A673 (cell line): ENCODE data around the gene OVCA2.

Source experiments
- EZH2 ChIP-seq: fragments of 200-600 bp; sonication (generic); IDR thresholded peaks from 2 replicates; pipeline ENCODE4 v1.6.1; 2017; ENCODE audit warnings: borderline replicate concordance, low read depth, mild to moderate bottlenecking, mixed read lengths, antibody characterized with exemption, low read length; ENCODE audit not compliant: poor library complexity, severe bottlenecking
- TF ChIP-seq, protein P1 (sequence below): fragments of 300-800, 200-600 bp; sonication (generic); conservative IDR thresholded peaks from 2 replicates; pipeline ENCODE4 v1.5.1; 2017; ENCODE audit warnings: low read depth, mild to moderate bottlenecking, antibody characterized with exemption, low read length, moderate library complexity, mixed read lengths

DNA sequence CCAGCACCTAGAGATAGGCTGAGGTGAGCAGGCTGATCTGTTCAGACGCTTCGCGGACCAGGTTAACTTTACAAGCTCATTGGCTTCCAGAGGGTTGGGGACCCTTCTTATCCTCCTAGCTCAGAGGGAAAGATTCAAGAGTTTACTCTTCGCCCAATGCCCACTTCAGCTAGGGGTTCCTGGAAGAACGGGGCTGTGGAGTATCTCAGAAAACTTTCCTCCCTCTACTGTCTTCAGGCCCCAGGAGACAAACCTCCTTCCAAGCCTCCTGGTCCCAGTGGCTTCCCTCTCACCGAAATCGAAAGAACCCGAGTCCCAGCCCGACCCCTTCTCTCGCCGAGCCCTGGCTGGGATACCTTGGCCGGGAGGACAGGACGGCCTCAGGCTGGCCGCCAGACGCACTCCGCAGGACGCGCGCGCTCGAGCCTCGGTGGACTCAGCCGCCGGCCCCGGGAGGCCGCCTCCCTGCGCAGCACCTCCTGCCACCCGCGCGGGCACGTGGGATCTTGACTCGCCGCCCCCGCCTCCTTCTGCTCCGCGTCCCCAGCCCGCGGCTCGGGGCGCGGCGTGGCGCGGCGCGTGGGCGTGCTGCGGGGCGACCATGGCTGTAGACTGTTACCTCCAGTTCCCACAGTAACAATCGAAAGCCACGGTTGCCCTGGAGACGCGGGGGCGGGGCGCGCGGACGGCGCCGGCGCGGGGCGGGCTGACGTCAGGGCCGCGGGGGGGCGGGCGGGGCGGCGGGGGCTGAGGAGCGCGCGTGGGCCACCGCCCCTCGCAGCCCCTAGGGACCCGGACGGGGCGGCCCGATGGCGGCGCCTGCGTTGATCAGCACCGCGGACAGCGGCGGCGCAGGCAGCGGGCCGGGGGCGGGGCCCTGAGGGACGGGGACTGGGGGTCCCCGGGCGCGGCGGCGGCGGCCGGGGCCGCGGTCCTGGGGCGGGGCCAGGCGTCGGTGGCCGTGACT lies 7.8 kb downstream of the OVCA2 start:
- TF ChIP-seq, protein P1, sequence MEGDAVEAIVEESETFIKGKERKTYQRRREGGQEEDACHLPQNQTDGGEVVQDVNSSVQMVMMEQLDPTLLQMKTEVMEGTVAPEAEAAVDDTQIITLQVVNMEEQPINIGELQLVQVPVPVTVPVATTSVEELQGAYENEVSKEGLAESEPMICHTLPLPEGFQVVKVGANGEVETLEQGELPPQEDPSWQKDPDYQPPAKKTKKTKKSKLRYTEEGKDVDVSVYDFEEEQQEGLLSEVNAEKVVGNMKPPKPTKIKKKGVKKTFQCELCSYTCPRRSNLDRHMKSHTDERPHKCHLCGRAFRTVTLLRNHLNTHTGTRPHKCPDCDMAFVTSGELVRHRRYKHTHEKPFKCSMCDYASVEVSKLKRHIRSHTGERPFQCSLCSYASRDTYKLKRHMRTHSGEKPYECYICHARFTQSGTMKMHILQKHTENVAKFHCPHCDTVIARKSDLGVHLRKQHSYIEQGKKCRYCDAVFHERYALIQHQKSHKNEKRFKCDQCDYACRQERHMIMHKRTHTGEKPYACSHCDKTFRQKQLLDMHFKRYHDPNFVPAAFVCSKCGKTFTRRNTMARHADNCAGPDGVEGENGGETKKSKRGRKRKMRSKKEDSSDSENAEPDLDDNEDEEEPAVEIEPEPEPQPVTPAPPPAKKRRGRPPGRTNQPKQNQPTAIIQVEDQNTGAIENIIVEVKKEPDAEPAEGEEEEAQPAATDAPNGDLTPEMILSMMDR = no peak
- TF ChIP-seq EZH2 = no peak
